A673 (cell line): ENCODE data around the gene EHMT1. TPM values are rescaled to one million over a fixed set of nuclear protein-coding genes. Genes with fewer than 3 reads are reported as not detected.
A peak's percentile ranks its signal among the peaks of the same experiment; 100 is the strongest.

Experiments
- BruUV-seq: library from RNA; stranded (reverse); fragments of 400-500 nt; replicated peaks from 2 replicates; lab custom pipeline; 2021; lab: Mats Ljungman, UMichigan
- CTCF ChIA-PET: fragments of 300-600 bp; sonication (Branson Sonifier 250); formaldehyde crosslinking; loops from one replicate; lab custom pipeline; 2022; ENCODE audit warnings: antibody characterized with exemption; lab: Charles Lee
- POLR2A ChIA-PET: fragments of 300-600 bp; sonication (Branson Sonifier 250); formaldehyde crosslinking; loops from one replicate; lab custom pipeline; 2022; ENCODE audit warnings: antibody characterized with exemption; ENCODE audit not compliant: low non-redundant PET; lab: Charles Lee
- DNase-seq: peaks from one replicate; pipeline ENCODE4 v3.0.0-alpha.2; 2015; ENCODE audit warnings: low spot score
- H3K27ac ChIP-seq: fragments of 200-600 bp; sonication (generic); 2 replicates; pipeline ENCODE4 v1.5.1; 2016; ENCODE audit warnings: mixed run types, low read depth, mild to moderate bottlenecking, mixed read lengths, antibody characterized with exemption, low read length; ENCODE audit not compliant: poor library complexity, severe bottlenecking
- H3K27me3 ChIP-seq: fragments of 200-600 bp; sonication (generic); replicated peaks from 2 replicates; pipeline ENCODE4 v1.6.1; 2017; ENCODE audit warnings: mixed run types, low read depth, mild to moderate bottlenecking, mixed read lengths, antibody characterized with exemption, low read length; ENCODE audit not compliant: insufficient read depth, poor library complexity
- H3K36me3 ChIP-seq: fragments of 200-600 bp; sonication (generic); 2 replicates; pipeline ENCODE4 v1.6.1; 2016; ENCODE audit warnings: mixed run types, mild to moderate bottlenecking, mixed read lengths, antibody characterized with exemption, low read length; ENCODE audit not compliant: insufficient read depth, poor library complexity, severe bottlenecking
- H3K4me1 ChIP-seq: fragments of 200-600 bp; sonication (generic); 2 replicates; pipeline ENCODE4 v1.6.1; 2017; ENCODE audit warnings: mixed run types, mild to moderate bottlenecking, mixed read lengths, antibody characterized with exemption, low read length; ENCODE audit not compliant: insufficient read depth, poor library complexity, severe bottlenecking
- H3K4me3 ChIP-seq: fragments of 200-600 bp; sonication (generic); 2 replicates; pipeline ENCODE4 v1.5.1; 2016; ENCODE audit warnings: low read depth, mixed run types, mild to moderate bottlenecking, mixed read lengths, low read length; ENCODE audit not compliant: poor library complexity, severe bottlenecking
- H3K9me3 ChIP-seq: fragments of 200-600 bp; sonication (generic); 2 replicates; pipeline ENCODE4 v1.6.1; 2016; ENCODE audit warnings: mixed run types, low read depth, mild to moderate bottlenecking, mixed read lengths, antibody characterized with exemption, low read length; ENCODE audit not compliant: poor library complexity, severe bottlenecking
- CTCF ChIP-seq: fragments of 300-800, 200-600 bp; sonication (generic); conservative IDR thresholded peaks from 2 replicates; pipeline ENCODE4 v1.5.1; 2017; ENCODE audit warnings: low read depth, mild to moderate bottlenecking, antibody characterized with exemption, low read length, moderate library complexity, mixed read lengths
- EZH2 ChIP-seq: fragments of 200-600 bp; sonication (generic); IDR thresholded peaks from 2 replicates; pipeline ENCODE4 v1.6.1; 2017; ENCODE audit warnings: borderline replicate concordance, low read depth, mild to moderate bottlenecking, mixed read lengths, antibody characterized with exemption, low read length; ENCODE audit not compliant: poor library complexity, severe bottlenecking
- intact Hi-C: fragments of 100-400 bp; cut with micrococcal nuclease; formaldehyde crosslinking; loops from one replicate; pipeline ENCODE4 v1.10.0; 2022; ENCODE audit not compliant: unreplicated experiment
- total RNA-seq: library from RNA; stranded (reverse); gene quantifications from 2 replicates; pipeline ENCODE4 v1.2.3, GENCODE V29; 2021

The EHMT1 gene
- total RNA-seq, 1 experiment from 2014 or later: 115 TPM

- no TSS peak for BruUV-seq
- Histone ChIP-seq H3K4me3 (no peak overlapping the region), H3K36me3 (peaks cover 32% of the 10 kb centered on the region), H3K27ac (no peak overlapping the region), H3K27me3 (no peaks in the 10 kb centered on the region), H3K4me1 (no peaks in the 10 kb centered on the region), H3K9me3 (peaks cover 14% of the 10 kb centered on the region)
- ChIA-PET POLR2A (no interaction called here), CTCF (no interaction called here)
- TF ChIP-seq CTCF: no peak
- no peak for TF ChIP-seq EZH2
- intact Hi-C loops: no loop called here
- no peak for DNase-seq
These were observed 119.9 kb downstream of the EHMT1 start for GRCh38 chr9:137738703-137739102.

GRCh38 chr9:137739371-137740309 is 120.8 kb downstream of the EHMT1 start:
- intact Hi-C loops: no loop called here
- peak overlapping the region; percentile 34 for H3K27ac ChIP-seq
- peaks cover 34% of the 10 kb centered on the region for H3K36me3 ChIP-seq
- H3K4me3 ChIP-seq: no peak overlapping the region
- H3K4me1 ChIP-seq: no peaks in the 10 kb centered on the region
- TF ChIP-seq EZH2: no peak
- TF ChIP-seq CTCF: no peak
- H3K9me3 ChIP-seq: peaks cover 4% of the 10 kb centered on the region
- no peaks in the 10 kb centered on the region for H3K27me3 ChIP-seq
- no TSS peak for BruUV-seq
- ChIA-PET CTCF (no interaction called here), POLR2A (no interaction called here)
- no peak for DNase-seq

GRCh38 chr9:137740312-137740711 is 121.5 kb downstream of the EHMT1 start:
- intact Hi-C loops: no loop called here
- H3K4me1 ChIP-seq: no peaks in the 10 kb centered on the region
- CTCF ChIA-PET: no interaction called here

More at GRCh38 chr9:137740312-137740711, 121.5 kb downstream of the EHMT1 start:
- Histone ChIP-seq H3K27ac (peak overlapping the region; percentile 34), H3K4me3 (no peak overlapping the region), H3K9me3 (no peaks in the 10 kb centered on the region), H3K36me3 (peaks cover 32% of the 10 kb centered on the region), H3K27me3 (no peaks in the 10 kb centered on the region)
- TF ChIP-seq CTCF: no peak
- TF ChIP-seq EZH2: no peak
- POLR2A ChIA-PET: no interaction called here
- no TSS peak for BruUV-seq
- peak; percentile 79 for DNase-seq
